GM23338 (cell line): ENCODE data around the gene EPS8. TPM values are rescaled to one million over a fixed set of nuclear protein-coding genes. Genes with fewer than 3 reads are reported as not detected.

Experiments
- ATAC-seq: fragments of 200-7000 bp; cut with Tn5 transposase; 3 replicates; pipeline ENCODE4 v1.9.1; 2020
- DNase-seq: peaks from one replicate; pipeline ENCODE4 v3.0.0-alpha.2; 2015; ENCODE audit warnings: low spot score
- H2AFZ ChIP-seq: fragments of 200-600 bp; sonication (generic); 2 replicates; pipeline ENCODE4 v1.8.0; 2016; ENCODE audit warnings: antibody characterized with exemption, mild to moderate bottlenecking, moderate library complexity
- H3F3A ChIP-seq: fragments of 200-600 bp; sonication (generic); replicated peaks from 2 replicates; pipeline ENCODE4 v1.8.0; 2017; ENCODE audit warnings: antibody characterized with exemption, mixed run types, low read depth
- H3K27ac ChIP-seq: fragments of 200-600 bp; sonication (generic); 2 replicates; pipeline ENCODE4 v1.6.1; 2016; ENCODE audit warnings: low read depth
- H3K27me3 ChIP-seq: fragments of 200-600 bp; sonication (generic); 2 replicates; pipeline ENCODE4 v1.8.0; 2016; ENCODE audit warnings: mild to moderate bottlenecking, mixed run types, moderate library complexity; ENCODE audit not compliant: insufficient read depth
- H3K36me3 ChIP-seq: fragments of 200-600 bp; sonication (generic); 2 replicates; pipeline ENCODE4 v1.8.0; 2016; ENCODE audit warnings: mild to moderate bottlenecking; ENCODE audit not compliant: insufficient read depth
- H3K4me1 ChIP-seq: fragments of 200-600 bp; sonication (generic); 2 replicates; pipeline ENCODE4 v1.8.0; 2016; ENCODE audit warnings: mild to moderate bottlenecking, moderate library complexity; ENCODE audit not compliant: insufficient read depth
- H3K4me2 ChIP-seq: fragments of 200-600 bp; sonication (generic); 2 replicates; pipeline ENCODE4 v1.7.1; 2017; ENCODE audit warnings: mixed run types
- H3K4me3 ChIP-seq: fragments of 200-600 bp; sonication (generic); 2 replicates; pipeline ENCODE4 v1.6.1; 2016; ENCODE audit warnings: mixed run types
- H3K79me2 ChIP-seq: fragments of 200-600 bp; sonication (generic); replicated peaks from 2 replicates; pipeline ENCODE4 v1.8.0; 2017; ENCODE audit warnings: mild to moderate bottlenecking; ENCODE audit not compliant: insufficient read depth
- H3K9me2 ChIP-seq: fragments of 200-600 bp; sonication (generic); 2 replicates; pipeline ENCODE4 v1.8.0; 2017; ENCODE audit not compliant: insufficient read depth
- H4K20me1 ChIP-seq: fragments of 200-600 bp; sonication (generic); replicated peaks from 2 replicates; pipeline ENCODE4 v1.8.0; 2017; ENCODE audit warnings: mild to moderate bottlenecking; ENCODE audit not compliant: insufficient read depth
- H3K27ac Mint-ChIP-seq: 2 replicates; pipeline ENCODE4 v1.8.0; 2020; ENCODE audit warnings: inconsistent platforms, mild to moderate bottlenecking, moderate library complexity, mixed read lengths
- H3K27me3 Mint-ChIP-seq: 3 replicates; pipeline ENCODE4 v1.8.0; 2022; ENCODE audit warnings: low read depth, mild to moderate bottlenecking, moderate library complexity, mixed read lengths, inconsistent platforms; ENCODE audit not compliant: insufficient read depth, poor library complexity
- H3K36me3 Mint-ChIP-seq: 3 replicates; pipeline ENCODE4 v1.8.0; 2021; ENCODE audit warnings: low read depth, mild to moderate bottlenecking, inconsistent platforms, moderate library complexity, mixed read lengths
- H3K4me1 Mint-ChIP-seq: 3 replicates; pipeline ENCODE4 v1.8.0; 2020; ENCODE audit warnings: mild to moderate bottlenecking, inconsistent platforms, mixed read lengths
- H3K4me3 Mint-ChIP-seq: 3 replicates; pipeline ENCODE4 v1.8.0; 2021; ENCODE audit warnings: moderate library complexity, mild to moderate bottlenecking, inconsistent platforms, mixed read lengths
- H3K9me3 Mint-ChIP-seq: 3 replicates; pipeline ENCODE4 v1.8.0; 2020; ENCODE audit warnings: moderate library complexity, mild to moderate bottlenecking, inconsistent platforms, mixed read lengths
- EZH2 ChIP-seq: fragments of 200-600 bp; sonication (generic); IDR thresholded peaks from one replicate; pipeline ENCODE4 v1.8.0; 2017; ENCODE audit warnings: antibody characterized with exemption, mild to moderate bottlenecking, low read depth; ENCODE audit not compliant: unreplicated experiment
- EZH2phosphoT487 ChIP-seq: fragments of 200-600 bp; sonication (generic); IDR thresholded peaks from one replicate; pipeline ENCODE4 v1.8.1; 2018; ENCODE audit warnings: antibody characterized with exemption; ENCODE audit not compliant: unreplicated experiment
- POLR2AphosphoS5 ChIP-seq: IDR thresholded peaks from 2 replicates; pipeline ENCODE4 v1.6.1; 2016; ENCODE audit warnings: antibody characterized with exemption, low read depth
- STAT1 ChIP-seq: IDR thresholded peaks from one replicate; pipeline ENCODE4 v1.6.1; 2016; ENCODE audit warnings: antibody characterized with exemption; ENCODE audit not compliant: unreplicated experiment
- ZNF462 ChIP-seq: fragments of 250-450 bp; sonication (Bioruptor Pico); IDR thresholded peaks from 2 replicates; pipeline ENCODE4 v1.5.0; 2020; ENCODE audit warnings: mild to moderate bottlenecking, moderate library complexity
- polyA plus RNA-seq: library from polyadenylated mRNA; unstranded; fragments of >200 nt; fragmentation: Nextera tagmentation; extraction: Ambion mirVana; gene quantifications from 2 replicates; pipeline ENCODE4 v1.2.1, GENCODE V29; 2016
- total RNA-seq: library from RNA; depleted of rRNA; stranded (reverse); fragments of >200 nt; shearing (Covaris generic); gene quantifications from 2 replicates; pipeline ENCODE4 v1.2.3, GENCODE V29; 2014
- TF ChIP-seq, protein P1 (sequence below), 2 experiments: fragments of 200-600 bp in 1 of 2; sonication (generic) in 1 of 2; conservative IDR thresholded peaks; 2 replicates each; pipeline versions ENCODE4 v1.5.1 to v1.6.1; 2016 to 2017; ENCODE audit warnings: antibody characterized with exemption in 2 of 2, low read depth in 2 of 2, mild to moderate bottlenecking in 2 of 2, moderate library complexity in 1 of 2

EPS8 gene
- total and polyA plus RNA-seq, 2 experiments from 2014 or later, result 3.5 to 5.4 TPM

GRCh38 chr12:15697201-15697600 is 92.0 kb downstream of the EPS8 start:
- Histone ChIP-seq H3K4me3 (no peak overlapping the region), H3K27me3 (no peaks in the 10 kb centered on the region), H3F3A (no peaks in the 10 kb centered on the region), H4K20me1 (no peaks in the 10 kb centered on the region), H3K4me2 (no peak overlapping the region), H3K27ac (no peak overlapping the region), H2AFZ (no peak overlapping the region), H3K79me2 (no peaks in the 10 kb centered on the region), H3K36me3 (no peaks in the 10 kb centered on the region), H3K9me2 (no peaks in the 10 kb centered on the region), H3K4me1 (peaks cover 7% of the 10 kb centered on the region; the same call in 1 of the 2 replicates)
- TF ChIP-seq POLR2AphosphoS5, result no peak
- TF ChIP-seq STAT1, result no peak
- no peak for TF ChIP-seq ZNF462 (CRISPR knock-in tag)
- no peak for TF ChIP-seq EZH2
- TF ChIP-seq EZH2phosphoT487, result no peak
- TF ChIP-seq, protein P1, sequence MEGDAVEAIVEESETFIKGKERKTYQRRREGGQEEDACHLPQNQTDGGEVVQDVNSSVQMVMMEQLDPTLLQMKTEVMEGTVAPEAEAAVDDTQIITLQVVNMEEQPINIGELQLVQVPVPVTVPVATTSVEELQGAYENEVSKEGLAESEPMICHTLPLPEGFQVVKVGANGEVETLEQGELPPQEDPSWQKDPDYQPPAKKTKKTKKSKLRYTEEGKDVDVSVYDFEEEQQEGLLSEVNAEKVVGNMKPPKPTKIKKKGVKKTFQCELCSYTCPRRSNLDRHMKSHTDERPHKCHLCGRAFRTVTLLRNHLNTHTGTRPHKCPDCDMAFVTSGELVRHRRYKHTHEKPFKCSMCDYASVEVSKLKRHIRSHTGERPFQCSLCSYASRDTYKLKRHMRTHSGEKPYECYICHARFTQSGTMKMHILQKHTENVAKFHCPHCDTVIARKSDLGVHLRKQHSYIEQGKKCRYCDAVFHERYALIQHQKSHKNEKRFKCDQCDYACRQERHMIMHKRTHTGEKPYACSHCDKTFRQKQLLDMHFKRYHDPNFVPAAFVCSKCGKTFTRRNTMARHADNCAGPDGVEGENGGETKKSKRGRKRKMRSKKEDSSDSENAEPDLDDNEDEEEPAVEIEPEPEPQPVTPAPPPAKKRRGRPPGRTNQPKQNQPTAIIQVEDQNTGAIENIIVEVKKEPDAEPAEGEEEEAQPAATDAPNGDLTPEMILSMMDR (conservative IDR thresholded peaks at IDR 0.05; ENCODE audit: low read depth in 2 of 2), result no peak
- Mint-ChIP-seq H3K27ac (no peak overlapping the region), H3K27me3 (no peaks in the 10 kb centered on the region), H3K4me3 (no peak overlapping the region), H3K36me3 (no peaks in the 10 kb centered on the region), H3K4me1 (peaks cover 5% of the 10 kb centered on the region; the same call in 2 of the 3 replicates), H3K9me3 (peaks cover 3% of the 10 kb centered on the region; the same call in 1 of the 3 replicates)
- DNase-seq (no peak), ATAC-seq (no peak)
